NT2/D1 (cell line): Measurements from ENCODE around the gene RAP2C.

Experiments
- DNase-seq: peaks from one replicate; pipeline ENCODE4 v3.0.0-alpha.2; 2011; ENCODE audit warnings: low read depth, low spot score
- H3K27me3 ChIP-seq: 2 replicates; pipeline ENCODE4 v1.6.0; 2011; ENCODE audit warnings: mild to moderate bottlenecking; ENCODE audit not compliant: insufficient read length, insufficient read depth
- H3K36me3 ChIP-seq: 2 replicates; pipeline ENCODE4 v1.6.1; 2011; ENCODE audit warnings: mild to moderate bottlenecking, low read length, mixed read lengths; ENCODE audit not compliant: insufficient read depth, insufficient read length
- H3K4me1 ChIP-seq: 2 replicates; pipeline ENCODE4 v1.5.1; 2011; ENCODE audit not compliant: insufficient read depth, insufficient read length
- H3K4me3 ChIP-seq: 2 replicates; pipeline ENCODE4 v1.5.1; 2011; ENCODE audit warnings: low read depth; ENCODE audit not compliant: insufficient read length
- H3K9ac ChIP-seq: 2 replicates; pipeline ENCODE4 v1.6.0; 2011; ENCODE audit warnings: low read depth; ENCODE audit not compliant: insufficient read length
- H3K9me3 ChIP-seq: 2 replicates; pipeline ENCODE4 v1.5.1; 2011; ENCODE audit warnings: mild to moderate bottlenecking, low read length; ENCODE audit not compliant: insufficient read depth
- SUZ12 ChIP-seq: IDR thresholded peaks from 2 replicates; pipeline ENCODE4 v1.6.1; 2011; ENCODE audit not compliant: insufficient read length, insufficient read depth; ENCODE audit errors: extremely low read depth
- YY1 ChIP-seq: IDR thresholded peaks from 2 replicates; pipeline ENCODE4 v1.6.1; 2011; ENCODE audit not compliant: insufficient read length, insufficient read depth
- ZNF274 ChIP-seq: IDR thresholded peaks from 2 replicates; pipeline ENCODE4 v1.6.1; 2011; ENCODE audit warnings: mild to moderate bottlenecking, low read depth, low read length

The RAP2C gene

GRCh38 chrX:132193872-132194574 lies 25.2 kb downstream of the RAP2C start:
- H3K4me1 ChIP-seq = no peaks in the 10 kb centered on the region
- TF ChIP-seq SUZ12 (no peak), YY1 (no peak), ZNF274 (no peak)
- H3K9me3 ChIP-seq = peaks cover 9% of the 10 kb centered on the region; the same call in 1 of the 2 replicates
- H3K27me3 ChIP-seq = no peaks in the 10 kb centered on the region
- no peaks in the 10 kb centered on the region for H3K36me3 ChIP-seq
- no peak for DNase-seq
- H3K4me3 ChIP-seq = no peak overlapping the region
- H3K9ac ChIP-seq = no peak overlapping the region

- H3K4me1 ChIP-seq = no peaks in the 10 kb centered on the region
- no peaks in the 10 kb centered on the region for H3K27me3 ChIP-seq
- DNase-seq = no peak
- H3K9me3 ChIP-seq = peaks cover 9% of the 10 kb centered on the region; the same call in 1 of the 2 replicates
- no peak for TF ChIP-seq YY1
- TF ChIP-seq ZNF274 = no peak
- no peak for TF ChIP-seq SUZ12
- no peaks in the 10 kb centered on the region for H3K36me3 ChIP-seq
- no peak overlapping the region for H3K9ac ChIP-seq
- H3K4me3 ChIP-seq = no peak overlapping the region
These were observed 27.3 kb downstream of the RAP2C start for GRCh38 chrX:132191938-132192337.

GRCh38 chrX:132188175-132188574 lies 31.1 kb downstream of the RAP2C start:
- Histone ChIP-seq H3K9ac (no peak overlapping the region), H3K9me3 (no peaks in the 10 kb centered on the region), H3K4me3 (no peak overlapping the region), H3K27me3 (no peaks in the 10 kb centered on the region), H3K36me3 (no peaks in the 10 kb centered on the region), H3K4me1 (no peaks in the 10 kb centered on the region)
- no peak for DNase-seq
- TF ChIP-seq ZNF274 (no peak), SUZ12 (no peak), YY1 (no peak)

GRCh38 chrX:132187451-132187850 lies 31.8 kb downstream of the RAP2C start:
- no peak overlapping the region for H3K4me3 ChIP-seq
- no peaks in the 10 kb centered on the region for H3K27me3 ChIP-seq
- H3K36me3 ChIP-seq = no peaks in the 10 kb centered on the region
- no peaks in the 10 kb centered on the region for H3K4me1 ChIP-seq
- no peak overlapping the region for H3K9ac ChIP-seq
- TF ChIP-seq YY1 (no peak), SUZ12 (no peak), ZNF274 (no peak)
- no peak for DNase-seq
- H3K9me3 ChIP-seq = no peaks in the 10 kb centered on the region

GRCh38 chrX:132184871-132185270 lies 34.4 kb downstream of the RAP2C start:
- DNase-seq = no peak

GRCh38 chrX:132181364-132181763 lies 37.9 kb downstream of the RAP2C start:
- H3K9ac ChIP-seq = no peak overlapping the region
- no peaks in the 10 kb centered on the region for H3K36me3 ChIP-seq
- no peak for DNase-seq
- no peaks in the 10 kb centered on the region for H3K27me3 ChIP-seq
- TF ChIP-seq SUZ12 (no peak), ZNF274 (no peak), YY1 (no peak)
- no peaks in the 10 kb centered on the region for H3K4me1 ChIP-seq
- no peak overlapping the region for H3K4me3 ChIP-seq
- no peaks in the 10 kb centered on the region for H3K9me3 ChIP-seq

More at GRCh38 chrX:132184871-132185270, 34.4 kb downstream of the RAP2C start:
- Histone ChIP-seq H3K4me1 (no peaks in the 10 kb centered on the region), H3K4me3 (no peak overlapping the region), H3K27me3 (no peaks in the 10 kb centered on the region), H3K9ac (no peak overlapping the region), H3K9me3 (no peaks in the 10 kb centered on the region), H3K36me3 (no peaks in the 10 kb centered on the region)
- TF ChIP-seq YY1 (no peak), ZNF274 (no peak), SUZ12 (no peak)

GRCh38 chrX:132180929-132181328 lies 38.3 kb downstream of the RAP2C start:
- no peak for TF ChIP-seq ZNF274
- no peak for TF ChIP-seq YY1
- TF ChIP-seq SUZ12 = no peak
- Histone ChIP-seq H3K36me3 (no peaks in the 10 kb centered on the region), H3K4me3 (no peak overlapping the region), H3K9ac (no peak overlapping the region), H3K27me3 (no peaks in the 10 kb centered on the region), H3K9me3 (no peaks in the 10 kb centered on the region), H3K4me1 (no peaks in the 10 kb centered on the region)
- no peak for DNase-seq
